T-helper 22 cell (primary cell): ENCODE data around the gene ERP27.

Experiments
- DNase-seq: peaks from one replicate; pipeline ENCODE4 v3.0.0-alpha.2; 2020; ENCODE audit warnings: low read depth

The ERP27 gene

DNA sequence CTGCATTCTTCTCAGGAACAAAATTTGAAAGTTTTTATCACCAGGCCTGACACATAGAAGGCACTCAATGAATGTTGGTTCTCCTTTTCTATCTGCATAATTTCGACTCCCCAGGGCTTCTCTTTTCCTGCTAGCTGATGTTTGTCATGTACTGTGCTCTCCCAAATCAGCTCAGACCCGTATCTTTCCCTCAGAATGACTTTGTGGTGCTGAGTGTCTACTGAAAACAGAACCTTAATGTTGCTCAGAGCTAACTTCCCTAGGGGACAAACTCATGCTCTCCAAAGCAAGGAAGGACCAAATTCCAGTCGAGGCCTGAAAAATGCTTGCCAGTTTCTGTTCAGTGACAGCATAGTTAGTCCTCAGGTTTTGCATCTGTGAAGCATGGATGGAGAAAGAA lies 21.1 kb upstream of the ERP27 start:
- no peak for DNase-seq

GRCh38 chr12:14959126-14959440 lies 20.7 kb upstream of the ERP27 start:
- DNase-seq: no peak

GRCh38 chr12:14958361-14959125 lies 20.2 kb upstream of the ERP27 start:
- DNase-seq: no peak

DNA sequence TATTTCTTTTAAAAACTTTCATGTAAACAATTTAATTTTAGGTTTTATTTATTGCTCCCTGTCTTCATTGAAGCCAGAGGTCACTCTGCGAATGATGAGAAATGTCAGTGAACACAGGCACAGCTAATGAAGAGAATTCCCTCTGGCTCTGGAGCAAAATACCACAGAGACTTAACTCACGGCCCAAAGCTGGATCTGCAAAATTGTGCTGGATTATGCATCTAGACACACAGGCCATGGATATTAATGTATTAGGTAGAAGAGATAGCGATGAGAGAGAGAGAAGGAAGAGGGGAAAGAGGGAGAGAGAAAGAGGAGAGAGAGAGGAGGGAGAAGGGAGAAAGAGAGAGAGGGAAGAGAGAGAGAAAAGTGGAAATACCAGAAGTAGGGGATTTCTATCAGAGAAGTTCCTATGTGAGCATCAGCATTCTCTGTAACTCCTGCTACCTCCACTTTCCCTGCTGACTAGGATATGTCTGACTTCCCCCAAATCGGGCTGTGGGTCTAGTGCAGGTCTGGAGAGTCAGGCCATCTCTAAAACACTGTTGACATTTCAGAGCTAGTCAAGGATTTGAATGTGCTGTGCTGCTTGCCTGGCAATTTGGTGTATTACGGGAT lies 19.3 kb upstream of the ERP27 start:
- DNase-seq: no peak

GRCh38 chr12:14956905-14957304 lies 18.6 kb upstream of the ERP27 start:
- no peak for DNase-seq

DNA sequence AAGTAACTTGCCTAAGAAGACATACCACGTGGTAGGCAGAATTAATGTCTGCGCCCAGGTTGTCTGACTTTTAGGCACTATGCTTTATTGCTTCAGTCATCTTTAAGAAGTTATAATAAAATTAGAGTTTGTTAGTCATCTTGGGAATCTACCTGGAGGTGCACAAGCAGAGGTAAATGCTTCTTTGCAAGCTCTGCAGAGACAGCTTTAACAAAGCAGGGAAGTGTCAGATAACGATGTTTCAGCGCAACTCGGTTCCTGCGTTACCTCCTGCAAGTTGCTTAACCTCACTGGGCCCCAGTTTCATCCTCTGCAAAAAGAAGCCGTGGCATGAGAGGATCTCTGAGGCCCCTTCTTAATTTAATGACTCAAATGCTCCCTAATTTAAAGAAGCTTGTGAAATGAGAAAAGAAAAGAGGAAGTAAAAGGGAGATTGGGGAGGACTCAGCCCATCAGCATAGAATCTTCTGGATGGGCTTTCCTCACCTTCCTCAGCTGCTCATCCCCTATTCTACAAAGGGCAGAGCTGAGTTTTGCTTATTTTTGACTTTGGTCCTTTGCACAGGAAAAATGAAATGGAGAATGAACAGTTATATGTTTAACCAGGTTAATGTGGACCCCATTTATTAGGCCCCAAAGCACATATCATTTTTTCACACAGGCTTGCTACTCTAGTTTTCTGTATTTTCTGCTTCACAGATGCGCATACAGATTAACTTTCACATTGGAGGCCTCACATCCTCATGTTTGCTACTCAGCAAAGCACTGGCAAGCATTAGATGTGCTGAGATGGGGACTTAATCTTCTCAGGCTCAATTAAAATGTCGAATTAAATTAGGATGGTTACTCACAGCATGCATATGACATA lies 17.9 kb upstream of the ERP27 start:
- no peak for DNase-seq

GRCh38 chr12:14954269-14954668 lies 15.9 kb upstream of the ERP27 start:
- DNase-seq: no peak

GRCh38 chr12:14953752-14954151 lies 15.4 kb upstream of the ERP27 start:
- DNase-seq: no peak

DNA sequence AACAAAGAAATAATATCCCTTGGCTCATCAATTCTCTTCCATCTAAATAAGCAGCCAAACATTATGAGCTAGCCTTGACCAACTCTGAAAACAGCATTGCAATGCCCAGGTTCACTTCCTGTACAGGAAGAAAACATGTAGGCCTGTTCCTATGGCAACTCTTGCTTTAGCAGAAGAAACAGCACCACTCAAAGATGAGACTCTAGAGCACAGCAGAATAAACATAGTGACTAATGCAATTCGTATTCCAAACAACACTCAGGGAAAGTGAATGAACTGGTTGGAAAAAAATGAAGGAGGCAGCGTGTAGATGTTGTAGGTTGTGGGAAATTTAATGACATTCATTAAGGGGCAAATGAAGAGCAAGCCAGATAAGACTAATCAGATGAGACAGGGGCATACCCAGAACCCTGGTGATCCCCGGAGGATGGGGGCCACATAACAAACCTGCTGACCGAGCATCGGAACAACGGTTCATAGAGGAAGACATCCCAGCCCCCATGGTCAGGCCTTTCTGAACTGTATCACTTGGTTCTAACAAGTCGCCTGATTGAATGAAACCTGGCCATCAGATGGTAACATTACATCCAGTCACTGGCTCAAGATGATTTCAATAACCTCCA lies 14.1 kb upstream of the ERP27 start:
- no peak for DNase-seq

DNA sequence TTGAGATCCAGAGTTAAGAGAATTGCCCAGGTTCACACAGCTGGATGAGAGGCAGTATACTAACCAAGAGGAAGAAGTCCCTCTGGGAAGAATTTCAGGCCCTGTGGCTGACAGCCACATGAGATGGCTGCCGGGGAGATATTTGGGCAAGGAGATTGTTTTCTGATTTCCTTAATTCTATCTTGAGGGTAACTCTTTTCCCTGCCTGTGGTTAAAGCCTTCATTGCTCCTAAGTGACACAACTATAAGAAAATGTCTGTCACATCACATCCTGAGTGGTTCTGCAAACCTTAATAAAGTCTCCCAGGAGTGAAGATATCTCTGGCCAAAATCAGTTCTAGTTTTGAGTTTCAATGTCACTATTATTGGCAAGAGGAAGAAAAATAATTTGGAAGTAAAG lies 13.5 kb upstream of the ERP27 start:
- DNase-seq: no peak

GRCh38 chr12:14950982-14951746 lies 12.8 kb upstream of the ERP27 start:
- DNase-seq: no peak

DNA sequence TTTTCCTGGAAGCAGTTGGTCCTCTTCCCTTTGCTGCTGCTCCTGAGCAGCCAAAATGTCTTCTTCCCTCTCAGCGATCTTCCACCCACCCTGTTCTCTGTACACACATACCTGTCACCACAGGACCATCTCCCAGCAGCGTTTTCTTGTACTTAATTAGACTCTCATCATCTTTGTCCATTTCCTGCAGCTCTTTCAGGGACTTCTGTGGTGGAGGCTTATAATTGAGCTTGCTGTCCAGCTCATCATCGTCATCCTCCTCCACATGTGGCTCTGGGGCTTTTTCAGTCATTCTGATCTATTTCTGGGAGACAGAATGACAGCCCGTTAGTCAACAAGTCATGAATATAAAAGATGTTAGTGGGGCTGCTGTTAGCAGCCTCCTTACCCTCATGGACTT lies 12.1 kb upstream of the ERP27 start:
- DNase-seq: no peak

- DNase-seq: no peak
Observed at GRCh38 chr12:14949631-14950030, 11.3 kb upstream of the ERP27 start.

GRCh38 chr12:14948672-14949071 lies 10.3 kb upstream of the ERP27 start:
- DNase-seq: peak; percentile 54

- DNase-seq: no peak
Observed at GRCh38 chr12:14946861-14947260, 8.5 kb upstream of the ERP27 start.

GRCh38 chr12:14946162-14946561 lies 7.8 kb upstream of the ERP27 start:
- DNase-seq: no peak

DNA sequence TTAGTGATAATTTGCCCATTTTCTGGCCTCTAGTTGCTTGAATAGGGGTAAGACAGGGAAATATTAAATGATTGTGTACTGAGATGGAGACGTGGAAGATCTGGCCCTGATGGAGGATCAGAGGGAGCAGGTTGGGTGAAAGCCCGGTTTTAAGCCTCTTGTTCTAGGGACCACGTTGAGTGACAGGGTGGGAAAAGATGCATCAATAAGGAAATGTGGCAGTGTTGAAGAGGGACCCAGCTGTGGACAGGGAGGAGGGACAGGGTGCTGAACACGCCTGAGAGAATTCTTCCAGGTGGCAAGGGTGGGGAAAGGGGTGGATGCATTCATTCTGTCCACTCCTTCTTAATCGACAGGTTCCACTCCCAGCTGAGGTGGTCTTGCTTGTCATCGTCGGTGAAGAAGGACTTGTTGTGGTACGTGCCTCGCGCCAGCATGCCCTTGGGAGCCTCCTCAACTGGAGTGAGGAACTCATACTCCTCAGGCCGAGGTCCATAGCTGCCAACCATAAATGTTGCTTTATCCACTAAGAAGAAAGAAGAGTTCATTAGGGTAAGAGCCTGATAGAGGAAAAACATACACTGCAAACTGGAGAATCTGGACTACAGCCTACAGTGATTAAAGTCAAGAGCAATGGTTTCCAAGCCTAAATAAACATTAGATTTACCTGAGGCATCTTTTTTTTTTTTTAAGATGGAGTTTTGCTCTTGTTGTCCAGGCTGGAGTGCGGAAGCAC lies 4.0 kb upstream of the ERP27 start:
- no peak for DNase-seq

- DNase-seq: no peak
Observed at GRCh38 chr12:14941369-14941768, 3.0 kb upstream of the ERP27 start.

DNA sequence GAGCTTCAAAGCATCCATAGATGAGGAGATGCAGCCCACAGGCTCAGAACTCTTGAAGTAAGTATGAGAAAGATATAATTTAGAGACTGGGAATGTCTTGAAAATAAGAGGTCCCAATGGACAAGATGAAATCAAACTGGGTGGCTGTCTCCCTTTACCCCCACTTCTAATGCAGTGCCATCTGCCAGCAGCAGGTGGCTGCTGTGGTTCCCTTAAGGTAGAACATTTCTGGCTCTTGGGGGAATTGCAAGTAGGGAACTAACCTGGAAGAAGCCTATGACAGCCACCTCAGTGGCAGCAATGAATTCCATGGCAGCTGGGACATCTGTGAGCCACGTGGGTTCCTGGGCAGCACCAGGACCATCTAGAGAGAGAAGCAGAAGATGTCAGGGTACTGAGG lies 648 bp downstream of the ERP27 start:
- no peak for DNase-seq

DNA sequence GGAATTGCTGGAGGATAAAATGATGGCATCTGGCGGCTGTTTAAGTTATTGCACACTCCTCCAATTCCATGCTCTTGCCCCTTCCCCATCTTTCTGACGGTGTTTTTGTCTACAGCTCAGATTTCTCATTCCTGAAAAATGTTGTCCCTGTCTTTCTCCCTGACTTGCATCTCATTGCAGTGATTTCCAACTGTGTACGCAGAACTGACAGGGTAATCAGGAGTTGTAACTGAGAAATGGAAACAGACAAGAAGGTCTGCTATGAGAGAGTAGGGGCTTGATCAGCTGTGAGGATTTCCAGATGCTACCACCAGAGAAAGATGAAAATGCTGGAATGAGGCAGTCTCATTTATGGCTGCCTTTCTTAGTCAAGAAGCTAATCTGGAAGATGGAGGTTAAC lies 1.3 kb downstream of the ERP27 start:
- no peak for DNase-seq

DNA sequence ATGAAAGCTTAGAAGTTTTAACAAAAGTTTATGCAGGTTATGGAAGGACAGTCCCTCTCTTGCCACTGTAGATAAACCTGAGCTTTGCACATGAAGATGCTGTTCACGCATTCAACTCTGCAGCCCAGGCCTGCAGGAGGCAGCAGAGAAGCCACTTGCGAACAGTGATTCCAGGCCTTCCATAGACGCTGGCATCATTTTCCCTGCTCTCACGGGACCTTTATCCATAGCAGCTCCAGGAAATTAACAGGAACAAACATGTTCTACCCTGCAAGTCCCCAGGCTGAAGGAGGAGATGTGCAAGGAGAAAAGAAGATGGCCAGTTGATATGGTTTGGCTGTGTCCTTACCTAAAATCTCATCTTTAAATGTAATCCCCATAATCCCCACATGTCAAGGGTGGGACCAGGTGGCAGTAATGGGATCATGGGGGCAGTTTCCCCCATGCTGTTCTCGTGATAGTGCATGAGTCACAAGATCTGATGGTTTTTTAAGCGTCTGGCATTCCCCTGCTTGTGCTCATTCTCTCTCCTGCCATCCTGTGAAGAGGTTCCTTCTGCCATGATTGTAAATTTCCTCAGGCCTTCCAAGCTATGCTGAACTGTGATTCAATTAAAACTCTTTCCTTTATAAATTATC lies 2.0 kb downstream of the ERP27 start:
- DNase-seq: no peak
